Choroid plexus epithelial cell (primary cell): ENCODE data around the gene TRIM9.

Experiments used
- DNase-seq: peaks from one replicate; pipeline ENCODE4 v3.0.0-alpha.2; 2010; ENCODE audit warnings: low read depth
- H3K4me3 ChIP-seq: 2 replicates; pipeline ENCODE4 v1.5.1; 2011; ENCODE audit warnings: low read depth, mild to moderate bottlenecking, control low read depth, low read length, moderate library complexity
- CTCF ChIP-seq: conservative IDR thresholded peaks from 2 replicates; pipeline ENCODE4 v1.5.1; 2011; ENCODE audit warnings: low read depth, mild to moderate bottlenecking, control low read depth, inconsistent platforms, low read length, moderate library complexity

The TRIM9 gene

GRCh38 chr14:51129130-51129529 is 34.2 kb upstream of the TRIM9 start:
- no peak overlapping the region for H3K4me3 ChIP-seq
- no peak for DNase-seq
- TF ChIP-seq CTCF: no peak

GRCh38 chr14:51124029-51124428 is 29.1 kb upstream of the TRIM9 start:
- DNase-seq: no peak
- no peak for TF ChIP-seq CTCF
- H3K4me3 ChIP-seq: no peak overlapping the region

- TF ChIP-seq CTCF: no peak
- no peak overlapping the region for H3K4me3 ChIP-seq
- DNase-seq: peak; percentile 74
Observed at GRCh38 chr14:51121096-51121495, 26.2 kb upstream of the TRIM9 start.

GRCh38 chr14:51119411-51120051 is 24.6 kb upstream of the TRIM9 start:
- no peak for DNase-seq

GRCh38 chr14:51118993-51119392 is 24.1 kb upstream of the TRIM9 start:
- no peak overlapping the region for H3K4me3 ChIP-seq
- no peak for TF ChIP-seq CTCF
- no peak for DNase-seq

More at GRCh38 chr14:51119411-51120051, 24.6 kb upstream of the TRIM9 start:
- no peak overlapping the region for H3K4me3 ChIP-seq
- TF ChIP-seq CTCF: no peak

- no peak overlapping the region for H3K4me3 ChIP-seq
- DNase-seq: no peak
- TF ChIP-seq CTCF: no peak
Observed at GRCh38 chr14:51117593-51117992, 22.7 kb upstream of the TRIM9 start.

GRCh38 chr14:51116682-51117081 is 21.8 kb upstream of the TRIM9 start:
- TF ChIP-seq CTCF: no peak
- no peak overlapping the region for H3K4me3 ChIP-seq
- DNase-seq: no peak
